Fibroblast of skin of right quadriceps (primary cell): ENCODE data around the gene CDH6.

Source experiments
- DNase-seq: peaks from one replicate; pipeline ENCODE4 v3.0.0-alpha.2; 2013

CDH6 gene

GRCh38 chr5:31255041-31255440, 61.6 kb downstream of the CDH6 start:
- no peak for DNase-seq

DNA sequence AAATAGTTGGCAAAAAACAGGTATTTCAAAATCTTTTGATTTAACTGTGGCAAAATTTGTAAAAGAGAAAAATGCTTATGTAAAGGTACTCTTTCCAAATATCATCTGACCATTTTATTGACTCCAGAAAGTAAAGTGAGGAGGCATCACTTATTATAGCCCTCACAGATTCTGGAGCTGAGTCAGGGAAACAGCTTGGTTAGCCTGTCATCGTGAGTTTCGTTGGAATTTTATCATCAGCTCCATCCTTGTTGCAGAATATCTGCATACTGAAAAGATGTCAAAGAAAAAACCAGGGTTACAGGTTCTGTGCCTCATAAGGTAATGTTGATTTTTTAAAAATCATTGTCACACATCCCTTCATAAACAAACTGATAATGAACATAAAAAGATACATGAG, 74.8 kb downstream of the CDH6 start:
- no peak for DNase-seq

GRCh38 chr5:31268686-31269085, 75.2 kb downstream of the CDH6 start:
- DNase-seq, result no peak

GRCh38 chr5:31269259-31269658, 75.8 kb downstream of the CDH6 start:
- no peak for DNase-seq

DNA sequence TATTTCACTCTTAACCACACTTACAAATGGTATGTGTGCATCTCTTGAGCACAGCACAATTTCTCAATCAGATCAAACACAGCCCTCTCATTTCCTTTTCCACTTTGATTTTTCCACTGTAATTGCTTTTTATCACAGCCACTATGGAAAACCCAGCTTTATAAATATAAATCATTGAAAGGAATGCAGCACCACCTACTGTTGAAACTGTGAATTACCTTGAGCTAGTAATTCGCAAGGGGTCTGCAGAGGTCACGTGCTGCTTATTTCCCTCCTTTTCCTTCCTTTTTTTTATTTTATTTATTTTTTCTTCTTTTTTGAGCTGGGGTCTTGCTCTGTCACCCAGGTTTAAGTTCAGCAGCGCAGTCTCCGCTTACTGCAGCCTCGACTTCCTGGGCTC, 76.9 kb downstream of the CDH6 start:
- no peak for DNase-seq

GRCh38 chr5:31271567-31271966, 78.1 kb downstream of the CDH6 start:
- no peak for DNase-seq

GRCh38 chr5:31273161-31273560, 79.7 kb downstream of the CDH6 start:
- no peak for DNase-seq

DNA sequence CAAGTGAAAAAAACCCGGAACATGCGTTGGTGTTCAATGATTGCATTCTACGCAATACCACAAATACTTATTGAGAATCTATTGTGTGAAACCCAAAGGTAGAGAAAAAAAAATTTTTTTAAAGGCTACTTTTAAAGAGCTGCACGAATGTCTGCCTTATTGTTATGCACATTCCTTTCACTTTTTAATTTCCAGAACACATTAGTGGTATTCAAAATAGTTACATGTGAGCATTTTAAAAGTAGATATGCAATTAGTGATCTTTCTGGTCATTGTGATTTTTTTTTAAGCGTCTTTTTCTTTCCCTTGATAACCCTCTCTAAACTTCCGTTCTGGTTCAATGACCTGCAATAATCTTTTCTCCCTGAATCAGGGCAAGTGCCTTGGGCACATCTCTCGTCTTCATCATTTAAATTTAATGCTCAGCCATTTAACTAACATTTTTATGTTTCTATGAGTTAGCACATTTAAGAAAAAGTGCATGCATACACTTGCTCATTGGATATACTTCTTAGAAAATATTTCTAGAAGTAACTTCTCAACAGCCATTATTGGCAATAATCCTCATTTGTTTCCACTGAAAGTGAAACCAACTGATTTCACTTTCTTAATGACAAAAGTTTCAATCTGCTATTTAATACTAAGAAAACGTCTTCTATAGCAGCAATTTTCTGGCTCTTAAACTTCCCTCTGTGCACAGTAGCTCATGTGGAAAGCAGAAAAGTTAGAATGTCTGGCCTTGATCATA, 80.3 kb downstream of the CDH6 start:
- DNase-seq, result no peak

DNA sequence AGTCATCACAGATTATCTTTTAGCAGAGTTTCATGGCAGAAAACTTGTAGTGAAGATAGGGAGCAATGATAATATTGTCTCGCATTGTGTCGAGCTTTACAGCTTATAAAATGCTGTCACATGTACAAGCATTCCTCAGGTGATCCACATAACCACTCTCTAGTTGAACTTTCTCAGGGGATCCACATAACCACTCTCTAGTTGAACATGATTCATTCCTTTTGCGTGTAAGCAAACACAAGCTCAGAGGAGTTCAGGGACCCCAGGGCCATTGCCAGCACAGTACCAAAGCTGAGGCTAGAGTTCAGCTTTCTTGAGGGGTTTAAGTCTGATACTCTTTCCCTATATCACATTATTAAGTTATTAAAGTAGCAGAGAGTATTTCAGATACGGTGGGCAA, 86.7 kb downstream of the CDH6 start:
- no peak for DNase-seq

DNA sequence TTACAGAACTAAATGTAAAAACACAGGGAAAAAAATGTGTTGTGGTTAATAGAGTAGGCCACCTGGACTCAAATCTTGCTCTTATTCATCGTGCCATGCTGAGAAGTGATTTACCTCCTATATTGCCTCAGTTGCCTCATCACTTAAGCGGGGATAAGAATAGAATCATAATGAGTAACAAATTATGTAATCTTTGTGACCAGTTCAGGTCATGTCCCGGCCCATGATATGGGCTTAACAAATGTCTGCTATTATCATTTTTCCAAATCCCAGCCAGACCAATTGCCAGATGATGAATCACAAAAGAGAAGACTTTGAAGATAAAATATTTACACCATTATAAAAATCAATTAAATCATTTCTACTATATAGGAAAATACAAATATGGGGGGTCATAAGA, 89.8 kb downstream of the CDH6 start:
- no peak for DNase-seq

DNA sequence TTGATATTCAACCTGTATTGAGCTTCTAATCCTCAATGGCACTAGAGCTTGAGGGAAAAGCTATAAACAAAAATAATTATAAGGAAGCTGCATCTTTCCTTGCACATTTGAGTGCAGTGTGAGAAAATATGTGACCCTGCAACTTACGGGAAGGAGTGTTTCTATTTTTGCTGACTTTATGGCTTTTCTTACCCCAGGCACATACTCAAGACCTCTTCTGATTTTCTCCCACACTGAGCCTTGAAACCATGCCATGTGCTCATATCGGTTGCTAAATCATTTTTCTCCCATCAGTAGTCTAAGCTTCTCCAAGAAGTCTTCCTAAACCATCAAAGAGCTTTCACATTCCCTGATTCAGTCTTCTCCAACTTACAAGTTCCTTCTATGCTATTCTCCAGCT, 91.5 kb downstream of the CDH6 start:
- DNase-seq, result no peak

GRCh38 chr5:31287985-31288384, 94.5 kb downstream of the CDH6 start:
- DNase-seq, result no peak

DNA sequence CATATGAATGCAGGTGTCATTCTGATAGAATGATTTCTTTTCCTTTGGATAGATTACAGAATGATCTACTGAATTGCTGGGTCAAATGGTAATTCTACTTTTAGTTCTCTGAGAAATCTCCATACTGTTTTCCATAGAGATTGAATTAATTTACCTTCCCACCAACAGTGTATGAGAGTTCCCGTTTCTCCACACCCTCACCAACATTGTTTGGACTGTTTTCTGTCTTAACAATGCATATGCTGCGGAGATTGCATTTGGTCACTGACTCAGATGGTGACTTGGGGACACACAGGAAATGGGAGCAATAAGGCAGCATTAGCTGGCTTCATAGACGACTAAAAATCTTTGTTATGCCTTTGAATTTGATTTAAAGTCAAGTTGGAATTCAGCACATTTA, 95.9 kb downstream of the CDH6 start:
- DNase-seq, result no peak

DNA sequence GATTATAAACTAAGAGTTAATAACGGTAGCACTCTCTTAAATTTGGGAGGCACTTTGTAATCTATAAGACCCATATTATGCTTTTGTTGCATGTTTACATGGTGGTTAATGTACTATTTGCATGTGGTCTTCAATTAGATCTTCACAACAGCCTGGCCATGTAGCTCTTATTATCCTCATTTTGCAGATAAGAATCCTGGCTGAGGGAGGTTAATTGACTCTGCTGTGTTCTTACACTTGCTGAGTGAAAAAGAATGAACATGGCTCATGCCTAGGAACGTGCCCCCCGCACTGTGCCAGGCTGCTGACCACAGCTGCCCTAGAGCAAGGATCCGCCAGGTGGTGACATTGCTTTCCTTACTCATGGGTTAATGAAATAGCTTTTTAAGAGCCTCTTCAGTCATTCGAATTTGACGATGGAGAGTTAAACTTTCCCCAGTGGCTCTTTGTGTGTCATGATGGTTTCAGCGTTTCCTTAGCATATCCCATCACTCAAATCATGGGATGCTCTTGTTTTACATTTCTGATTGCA, 97.9 kb downstream of the CDH6 start:
- DNase-seq, result no peak

GRCh38 chr5:31300501-31300900, 107.0 kb downstream of the CDH6 start:
- DNase-seq, result peak; percentile 23

DNA sequence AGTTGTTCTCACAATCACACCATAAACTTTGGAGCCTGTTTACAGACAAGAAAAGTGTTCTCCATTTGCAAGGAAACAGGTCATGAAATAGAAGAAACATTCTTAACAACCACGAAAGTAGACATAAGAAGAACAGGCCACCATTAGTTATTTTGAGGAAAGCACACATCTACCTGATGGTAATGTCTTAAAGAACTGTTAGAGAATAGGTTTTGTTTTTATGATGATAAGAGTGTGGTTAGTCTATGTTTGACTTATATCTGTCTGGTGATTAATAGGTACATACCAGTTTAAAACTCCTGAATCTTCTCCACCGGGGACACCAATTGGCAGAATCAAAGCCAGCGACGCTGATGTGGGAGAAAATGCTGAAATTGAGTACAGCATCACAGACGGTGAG, 108.3 kb downstream of the CDH6 start:
- no peak for DNase-seq

DNA sequence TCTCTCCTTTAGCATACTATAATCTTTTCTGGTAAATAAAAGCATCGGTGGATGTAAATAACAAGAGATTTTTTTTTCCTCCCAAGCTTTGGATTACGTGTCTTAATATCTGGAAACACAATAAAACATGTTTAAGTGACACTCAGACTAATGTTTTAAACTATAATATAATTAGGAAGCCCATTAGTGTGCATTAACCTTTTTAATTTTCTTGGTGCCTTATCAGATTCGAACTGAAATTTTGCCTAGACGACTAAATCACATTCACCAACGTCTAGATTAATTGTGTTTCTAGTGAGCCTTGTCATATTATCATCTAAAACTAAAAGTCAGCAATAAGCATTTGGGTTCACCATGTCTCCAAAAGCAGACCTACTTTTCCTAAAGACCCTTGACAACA, 110.2 kb downstream of the CDH6 start:
- no peak for DNase-seq

DNA sequence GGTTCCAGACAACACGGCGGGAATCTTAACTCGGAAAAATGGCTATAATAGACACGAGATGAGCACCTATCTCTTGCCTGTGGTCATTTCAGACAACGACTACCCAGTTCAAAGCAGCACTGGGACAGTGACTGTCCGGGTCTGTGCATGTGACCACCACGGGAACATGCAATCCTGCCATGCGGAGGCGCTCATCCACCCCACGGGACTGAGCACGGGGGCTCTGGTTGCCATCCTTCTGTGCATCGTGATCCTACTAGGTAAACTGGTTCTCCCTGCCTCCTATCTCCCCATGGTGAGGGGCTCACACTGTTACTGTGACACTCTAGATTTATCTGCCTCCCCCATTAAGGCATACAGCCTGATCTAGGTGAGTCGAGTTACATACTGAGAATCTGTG, 124.2 kb downstream of the CDH6 start:
- no peak for DNase-seq

DNA sequence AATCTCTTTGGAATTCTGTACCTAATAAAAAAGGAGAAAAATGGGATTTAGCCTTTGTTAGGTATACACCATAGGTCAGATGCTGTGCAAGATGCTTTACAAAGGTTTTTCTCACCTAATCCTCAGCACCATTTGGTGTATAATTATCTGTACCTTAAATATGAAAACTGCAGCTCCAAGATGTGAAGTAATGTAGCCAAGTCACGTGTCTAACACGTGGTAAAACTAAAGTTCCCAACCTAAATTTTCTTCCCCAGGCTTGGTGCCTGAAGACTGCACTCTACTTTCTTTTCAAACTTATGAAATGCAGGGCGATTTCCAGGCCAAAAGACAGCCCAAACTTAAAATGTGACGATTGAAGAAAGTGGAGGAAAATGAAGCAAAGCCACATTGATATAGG, 125.8 kb downstream of the CDH6 start:
- no peak for DNase-seq

DNA sequence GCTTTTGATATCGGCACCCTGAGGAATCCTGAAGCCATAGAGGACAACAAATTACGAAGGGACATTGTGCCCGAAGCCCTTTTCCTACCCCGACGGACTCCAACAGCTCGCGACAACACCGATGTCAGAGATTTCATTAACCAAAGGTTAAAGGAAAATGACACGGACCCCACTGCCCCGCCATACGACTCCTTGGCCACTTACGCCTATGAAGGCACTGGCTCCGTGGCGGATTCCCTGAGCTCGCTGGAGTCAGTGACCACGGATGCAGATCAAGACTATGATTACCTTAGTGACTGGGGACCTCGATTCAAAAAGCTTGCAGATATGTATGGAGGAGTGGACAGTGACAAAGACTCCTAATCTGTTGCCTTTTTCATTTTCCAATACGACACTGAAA, 129.5 kb downstream of the CDH6 start:
- no peak for DNase-seq

- DNase-seq, result no peak
Measured at GRCh38 chr5:31324842-31325241, 131.4 kb downstream of the CDH6 start.

- DNase-seq, result no peak
Measured at GRCh38 chr5:31328040-31328733, 134.7 kb downstream of the CDH6 start.

DNA sequence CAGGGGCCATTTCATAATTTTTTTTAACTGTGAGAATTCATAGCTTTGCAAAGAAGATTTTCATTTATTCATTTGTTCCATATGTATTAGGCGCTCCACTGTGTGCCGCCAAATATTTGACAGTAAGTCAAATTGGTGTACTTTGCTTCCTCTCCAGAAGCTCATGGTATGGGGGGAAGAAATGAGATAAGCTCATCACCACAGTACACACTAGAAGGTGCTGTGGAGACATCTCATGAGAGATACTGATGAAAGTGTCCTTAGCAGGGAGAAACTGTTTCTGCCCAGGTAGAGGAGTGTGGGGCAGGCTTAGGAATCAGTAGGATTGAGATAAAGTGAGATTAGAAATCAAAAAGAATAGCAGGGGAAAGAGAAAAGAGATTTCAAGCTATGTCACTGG, 136.2 kb downstream of the CDH6 start:
- DNase-seq, result no peak

- DNase-seq, result no peak
Measured at GRCh38 chr5:31332160-31332559, 138.7 kb downstream of the CDH6 start.

GRCh38 chr5:31333475-31333874, 140.0 kb downstream of the CDH6 start:
- no peak for DNase-seq
